Measurements from ENCODE around the gene TRRAP.
"Not testable (repeated sequence)": the region's sequence is repeated elsewhere in the genome, so short reads cannot be mapped to it uniquely, and the experiment has no call there.

TRRAP gene

DNA sequence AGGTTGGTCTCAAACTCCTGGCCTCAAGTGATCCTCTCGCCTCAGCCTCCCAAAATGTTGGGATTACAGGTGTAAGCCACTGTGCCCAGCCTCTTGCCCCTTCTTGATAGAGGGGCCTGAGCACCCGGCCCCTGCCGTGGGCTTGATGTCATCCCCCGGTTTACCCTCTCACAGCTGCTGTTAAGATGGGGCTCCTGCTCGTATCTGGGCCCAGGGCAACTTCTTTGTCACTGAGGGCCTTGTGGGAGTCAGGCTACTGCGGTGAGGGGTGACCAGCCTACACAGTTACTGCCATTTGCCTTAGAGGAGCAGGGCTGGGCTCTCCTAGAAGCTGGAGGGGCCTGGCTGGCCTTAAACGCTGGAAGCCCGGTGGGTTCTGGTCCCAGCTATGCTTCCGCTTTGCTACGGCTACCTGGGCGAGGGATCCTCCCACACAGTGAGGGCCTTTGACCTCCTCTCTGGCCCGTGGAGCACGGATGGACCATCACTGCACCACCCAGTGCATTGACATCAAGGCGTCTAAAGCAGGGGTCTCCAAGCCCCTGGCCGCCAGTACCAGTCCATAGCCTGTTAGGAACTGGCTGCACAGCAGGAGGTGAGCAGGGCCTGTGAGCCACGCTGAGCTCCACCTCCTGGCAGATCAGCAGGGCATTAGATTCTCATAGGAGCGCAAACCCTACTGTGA lies 7.4 kb upstream of the TRRAP start:
- no peak overlapping the region for H3K4me3 ChIP-seq (replicated peaks; ENCODE audit: insufficient read depth, low read length)
- no peak for DNase-seq (ENCODE audit: low read depth in 1 of 2, low spot score in 1 of 2)
- no peak for TF ChIP-seq CTCF (IDR thresholded peaks at IDR 0.05; ENCODE audit: insufficient read depth, low read length)
- TF ChIP-seq GABPA (IDR thresholded peaks at IDR 0.05; ENCODE audit: low read depth) = no peak
- TF ChIP-seq, protein P1, sequence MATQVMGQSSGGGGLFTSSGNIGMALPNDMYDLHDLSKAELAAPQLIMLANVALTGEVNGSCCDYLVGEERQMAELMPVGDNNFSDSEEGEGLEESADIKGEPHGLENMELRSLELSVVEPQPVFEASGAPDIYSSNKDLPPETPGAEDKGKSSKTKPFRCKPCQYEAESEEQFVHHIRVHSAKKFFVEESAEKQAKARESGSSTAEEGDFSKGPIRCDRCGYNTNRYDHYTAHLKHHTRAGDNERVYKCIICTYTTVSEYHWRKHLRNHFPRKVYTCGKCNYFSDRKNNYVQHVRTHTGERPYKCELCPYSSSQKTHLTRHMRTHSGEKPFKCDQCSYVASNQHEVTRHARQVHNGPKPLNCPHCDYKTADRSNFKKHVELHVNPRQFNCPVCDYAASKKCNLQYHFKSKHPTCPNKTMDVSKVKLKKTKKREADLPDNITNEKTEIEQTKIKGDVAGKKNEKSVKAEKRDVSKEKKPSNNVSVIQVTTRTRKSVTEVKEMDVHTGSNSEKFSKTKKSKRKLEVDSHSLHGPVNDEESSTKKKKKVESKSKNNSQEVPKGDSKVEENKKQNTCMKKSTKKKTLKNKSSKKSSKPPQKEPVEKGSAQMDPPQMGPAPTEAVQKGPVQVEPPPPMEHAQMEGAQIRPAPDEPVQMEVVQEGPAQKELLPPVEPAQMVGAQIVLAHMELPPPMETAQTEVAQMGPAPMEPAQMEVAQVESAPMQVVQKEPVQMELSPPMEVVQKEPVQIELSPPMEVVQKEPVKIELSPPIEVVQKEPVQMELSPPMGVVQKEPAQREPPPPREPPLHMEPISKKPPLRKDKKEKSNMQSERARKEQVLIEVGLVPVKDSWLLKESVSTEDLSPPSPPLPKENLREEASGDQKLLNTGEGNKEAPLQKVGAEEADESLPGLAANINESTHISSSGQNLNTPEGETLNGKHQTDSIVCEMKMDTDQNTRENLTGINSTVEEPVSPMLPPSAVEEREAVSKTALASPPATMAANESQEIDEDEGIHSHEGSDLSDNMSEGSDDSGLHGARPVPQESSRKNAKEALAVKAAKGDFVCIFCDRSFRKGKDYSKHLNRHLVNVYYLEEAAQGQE (IDR thresholded peaks at IDR 0.05; ENCODE audit: insufficient replicate concordance, low read depth) = no peak
- TF ChIP-seq SPI1 (IDR thresholded peaks at IDR 0.05; ENCODE audit: borderline replicate concordance, low read depth) = no peak
- no peak for TF ChIP-seq POLR2AphosphoS5 (IDR thresholded peaks at IDR 0.05; ENCODE audit: low read depth)
- H3K27me3 ChIP-seq (ENCODE audit: insufficient read depth, poor library complexity, severe bottlenecking) = peaks cover 14% of the 10 kb centered on the region
- no peak overlapping the region for H3K27ac ChIP-seq (replicated peaks)

DNA sequence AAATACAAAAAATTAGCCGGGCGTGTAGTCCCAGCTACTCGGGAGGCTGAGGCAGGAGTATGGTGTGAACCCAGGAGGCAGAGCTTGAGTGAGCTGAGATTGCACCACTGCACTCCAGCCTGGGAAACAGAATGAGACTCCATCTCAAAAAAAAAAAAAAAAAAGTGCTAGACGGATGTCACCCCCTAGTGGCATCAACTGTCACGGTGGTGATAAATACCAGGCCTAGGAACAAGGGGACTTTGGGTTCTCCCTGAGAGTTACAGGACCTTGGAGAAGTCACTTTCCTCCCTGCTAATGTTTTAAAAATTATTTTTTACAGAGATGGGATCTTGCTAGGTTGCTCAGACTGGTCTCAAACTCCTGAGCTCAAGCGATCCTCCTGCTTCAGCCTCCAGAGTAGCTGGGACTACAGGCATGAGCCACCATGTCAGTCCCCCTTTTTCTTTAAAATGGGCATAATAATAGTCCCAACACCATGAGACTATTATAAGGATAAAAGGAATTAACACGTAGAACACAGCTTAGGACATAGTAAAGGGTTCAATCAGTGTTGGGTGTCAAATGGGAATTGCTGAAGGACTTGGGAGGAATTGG lies 5.9 kb upstream of the TRRAP start:
- Histone ChIP-seq H3K27ac (replicated peaks) (no peak overlapping the region), H3K4me3 (replicated peaks; ENCODE audit: insufficient read depth, low read length) (no peak overlapping the region), H3K27me3 (ENCODE audit: insufficient read depth, poor library complexity, severe bottlenecking) (peaks cover 14% of the 10 kb centered on the region)
- TF ChIP-seq, protein P1 (IDR thresholded peaks at IDR 0.05; ENCODE audit: insufficient replicate concordance, low read depth) = peak; percentile 55
- TF ChIP-seq CTCF (IDR thresholded peaks at IDR 0.05; ENCODE audit: insufficient read depth, low read length) = peak; percentile 30
- no peak for TF ChIP-seq GABPA (IDR thresholded peaks at IDR 0.05; ENCODE audit: low read depth)
- TF ChIP-seq SPI1 (IDR thresholded peaks at IDR 0.05; ENCODE audit: borderline replicate concordance, low read depth) = no peak
- TF ChIP-seq POLR2AphosphoS5 (IDR thresholded peaks at IDR 0.05; ENCODE audit: low read depth) = no peak
- DNase-seq (ENCODE audit: low read depth in 1 of 2, low spot score in 1 of 2) = peak in 1 of 2 experiments; percentile 55

- not testable (repeated sequence) for DNase-seq (ENCODE audit: low read depth in 1 of 2, low spot score in 1 of 2); H3K4me3 ChIP-seq (replicated peaks; ENCODE audit: insufficient read depth, low read length); H3K27ac ChIP-seq (replicated peaks)
- peaks cover 11% of the 10 kb centered on the region for H3K27me3 ChIP-seq (ENCODE audit: insufficient read depth, poor library complexity, severe bottlenecking)
Observed at GRCh38 chr7:98873610-98874009, 4.7 kb upstream of the TRRAP start.

DNA sequence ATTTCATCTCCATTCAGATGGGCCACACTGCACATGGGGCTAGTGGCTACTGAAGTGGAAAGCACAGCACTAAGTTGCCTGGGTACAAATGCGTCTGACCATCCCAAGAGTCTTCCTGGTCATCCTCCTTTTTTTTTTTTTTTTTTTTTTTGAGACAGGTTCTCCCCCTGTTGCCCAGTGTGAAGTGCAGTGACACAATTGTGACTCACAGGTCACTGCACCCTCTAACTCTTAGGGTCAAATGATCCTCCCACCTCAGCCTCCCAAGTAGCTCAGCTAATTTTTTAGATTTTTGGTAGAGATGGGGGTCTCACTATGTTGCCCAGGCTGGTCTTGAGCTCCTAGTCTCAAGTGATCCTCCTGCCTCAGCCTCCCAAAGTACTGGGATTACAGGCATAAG lies 3.4 kb upstream of the TRRAP start:
- H3K4me3 ChIP-seq (replicated peaks; ENCODE audit: insufficient read depth, low read length) = no peak overlapping the region
- no peak for DNase-seq (ENCODE audit: low read depth in 1 of 2, low spot score in 1 of 2)
- no peak for TF ChIP-seq GABPA (IDR thresholded peaks at IDR 0.05; ENCODE audit: low read depth)
- no peak for TF ChIP-seq SPI1 (IDR thresholded peaks at IDR 0.05; ENCODE audit: borderline replicate concordance, low read depth)
- TF ChIP-seq, protein P1 (IDR thresholded peaks at IDR 0.05; ENCODE audit: insufficient replicate concordance, low read depth) = no peak
- TF ChIP-seq POLR2AphosphoS5 (IDR thresholded peaks at IDR 0.05; ENCODE audit: low read depth) = no peak
- no peak for TF ChIP-seq CTCF (IDR thresholded peaks at IDR 0.05; ENCODE audit: insufficient read depth, low read length)
- H3K27me3 ChIP-seq (ENCODE audit: insufficient read depth, poor library complexity, severe bottlenecking) = no peaks in the 10 kb centered on the region
- H3K27ac ChIP-seq (replicated peaks) = no peak overlapping the region
